GM12878 (cell line): ENCODE results near the gene PTPN14. TPM values are rescaled to one million over a fixed set of nuclear protein-coding genes. Genes with fewer than 3 reads are reported as not detected.

Source experiments
- ATAC-seq: fragments of 200-7000 bp; cut with Tn5 transposase; 3 replicates; pipeline ENCODE4 v1.9.1; 2020; ENCODE audit warnings: mild to moderate bottlenecking, moderate library complexity
- BruUV-seq: library from RNA; stranded (reverse); fragments of 400-500 nt; replicated peaks from 2 replicates; lab custom pipeline; 2021; lab: Mats Ljungman, UMichigan
- CTCF ChIA-PET: fragments of 300-600 bp; sonication (Branson Sonifier 250); formaldehyde crosslinking; extraction: SDS; loops from one replicate; lab custom pipeline; 2021; ENCODE audit warnings: inconsistent platforms; lab: Yijun Ruan, JAX
- POLR2A ChIA-PET: fragments of 350-600 bp; formaldehyde crosslinking; extraction: SDS; loops from one replicate; lab custom pipeline; 2021; ENCODE audit warnings: inconsistent platforms; lab: Charles Lee
- RAD21 ChIA-PET: fragments of 300-600 bp; sonication (Branson Sonifier 250); formaldehyde crosslinking; loops from one replicate; lab custom pipeline; 2023; ENCODE audit warnings: antibody characterized with exemption; ENCODE audit not compliant: unreplicated experiment; lab: Charles Lee
- SMC1A ChIA-PET: fragments of 300-600 bp; sonication (Branson Sonifier 250); formaldehyde crosslinking; loops from one replicate; lab custom pipeline; 2023; ENCODE audit not compliant: unreplicated experiment, uncharacterized antibody; lab: Charles Lee
- DNase-seq: peaks from one replicate; pipeline ENCODE4 v3.0.0-alpha.2; 2011; ENCODE audit warnings: low read depth, low spot score
- FAIRE-seq: peaks from 3 replicates; lab custom pipeline; 2011; peaks lifted over from hg19 to GRCh38; lab: Jason Lieb, UNC
- H2AFZ ChIP-seq: 2 replicates; pipeline ENCODE4 v1.6.0; 2011; ENCODE audit warnings: low read depth, low read length, control low read depth; ENCODE audit not compliant: control insufficient read depth
- H3K27ac ChIP-seq: 2 replicates; pipeline ENCODE4 v1.5.1; 2011; ENCODE audit warnings: control low read depth; ENCODE audit not compliant: control insufficient read depth, insufficient read depth
- H3K27me3 ChIP-seq, 2 experiments: replicated peaks in 1 of 2; 2 replicates each; pipeline versions ENCODE4 v1.6.0 to v1.6.1; 2011; ENCODE audit warnings: low read length in 1 of 2; ENCODE audit not compliant: control insufficient read depth in 2 of 2, insufficient read depth in 2 of 2
- H3K36me3 ChIP-seq, 2 experiments: 2 replicates each; pipeline ENCODE4 v1.5.1; 2011; ENCODE audit warnings: low read length in 1 of 2; ENCODE audit not compliant: control insufficient read depth in 2 of 2, insufficient read depth in 2 of 2
- H3K4me1 ChIP-seq: 2 replicates; pipeline ENCODE4 v1.6.1; 2011; ENCODE audit warnings: mild to moderate bottlenecking, low read length, moderate library complexity, mixed read lengths; ENCODE audit not compliant: control insufficient read depth, insufficient read depth
- H3K4me2 ChIP-seq: 2 replicates; pipeline ENCODE4 v1.6.0; 2011; ENCODE audit warnings: control low read depth; ENCODE audit not compliant: control insufficient read depth, insufficient read depth
- H3K4me3 ChIP-seq: fragments of 200-600 bp; sonication (generic); 2 replicates; pipeline ENCODE4 v1.5.1; 2016
- H3K79me2 ChIP-seq: 2 replicates; pipeline ENCODE4 v1.6.0; 2011; ENCODE audit warnings: low read length; ENCODE audit not compliant: control insufficient read depth, insufficient read depth
- H3K9ac ChIP-seq: 2 replicates; pipeline ENCODE4 v1.8.0; 2011; ENCODE audit warnings: low read length, control low read depth, mixed read lengths; ENCODE audit not compliant: control insufficient read depth, insufficient read depth
- H3K9me3 ChIP-seq: replicated peaks from 3 replicates; pipeline ENCODE4 v1.5.1; 2011; ENCODE audit warnings: mild to moderate bottlenecking, low read length; ENCODE audit not compliant: control insufficient read depth, insufficient read depth
- H4K20me1 ChIP-seq: 2 replicates; pipeline ENCODE4 v1.6.0; 2011; ENCODE audit not compliant: control insufficient read depth, insufficient read depth
- BCL11A ChIP-seq: IDR thresholded peaks from 2 replicates; pipeline ENCODE4 v1.6.1; 2011; ENCODE audit warnings: low read depth, low read length
- CBX5 ChIP-seq: sonication (generic); IDR thresholded peaks from 2 replicates; pipeline ENCODE4 v1.6.1; 2016; ENCODE audit warnings: low read depth, moderate library complexity, mild to moderate bottlenecking, inconsistent platforms
- CEBPZ ChIP-seq: fragments of 150-350 bp; IDR thresholded peaks from 2 replicates; pipeline ENCODE4 v1.6.1; 2016; ENCODE audit warnings: low read depth, low read length
- IKZF1 ChIP-seq: fragments of 450-650 bp; conservative IDR thresholded peaks from 2 replicates; pipeline ENCODE4 v1.6.1; 2017; ENCODE audit warnings: antibody characterized with exemption, mild to moderate bottlenecking
- JUNB ChIP-seq: IDR thresholded peaks from 2 replicates; pipeline ENCODE4 v1.6.1; 2016; ENCODE audit warnings: antibody characterized with exemption, mild to moderate bottlenecking
- KLF5 ChIP-seq: fragments of 450-650 bp; IDR thresholded peaks from 2 replicates; pipeline ENCODE4 v1.6.1; 2014; ENCODE audit warnings: mild to moderate bottlenecking; ENCODE audit not compliant: partially characterized antibody
- MLLT1 ChIP-seq: fragments of 450-650 bp; IDR thresholded peaks from 2 replicates; pipeline ENCODE4 v1.6.1; 2016; ENCODE audit warnings: mild to moderate bottlenecking
- NR2F1 ChIP-seq: fragments of 450-650 bp; conservative IDR thresholded peaks from 2 replicates; pipeline ENCODE4 v1.6.1; 2017; ENCODE audit warnings: mild to moderate bottlenecking
- PAX5 ChIP-seq: IDR thresholded peaks from 2 replicates; pipeline ENCODE4 v1.6.1; 2011; ENCODE audit warnings: low read depth, low read length, borderline replicate concordance
- PKNOX1 ChIP-seq: fragments of 450-650 bp; IDR thresholded peaks from 2 replicates; pipeline ENCODE4 v1.6.1; 2016; ENCODE audit warnings: mild to moderate bottlenecking
- POLR2AphosphoS2 ChIP-seq: IDR thresholded peaks from 2 replicates; pipeline ENCODE4 v1.6.1; 2011; ENCODE audit warnings: low read depth, mild to moderate bottlenecking, low read length, improper control_type of control experiment, moderate library complexity
- POU2F2 ChIP-seq: IDR thresholded peaks from 3 replicates; pipeline ENCODE4 v1.6.1; 2011; ENCODE audit warnings: low read depth, mild to moderate bottlenecking, low read length, borderline replicate concordance
- RAD21 ChIP-seq: IDR thresholded peaks from 2 replicates; pipeline ENCODE4 v1.6.1; 2011; ENCODE audit warnings: mild to moderate bottlenecking, low read depth, low read length, moderate library complexity; ENCODE audit not compliant: insufficient read depth
- RBBP5 ChIP-seq: fragments of 200-600 bp; sonication (generic); conservative IDR thresholded peaks from 2 replicates; pipeline ENCODE4 v1.6.1; 2016
- RUNX3 ChIP-seq: IDR thresholded peaks from 2 replicates; pipeline ENCODE4 v1.6.1; 2012; ENCODE audit warnings: low read length, inconsistent platforms
- SIN3A ChIP-seq: IDR thresholded peaks from 2 replicates; pipeline ENCODE4 v1.6.1; 2012; ENCODE audit warnings: low read depth, low read length, improper control_type of control experiment
- ZBTB33 ChIP-seq: fragments of 450-650 bp; IDR thresholded peaks from 2 replicates; pipeline ENCODE4 v1.6.1; 2017; ENCODE audit warnings: mild to moderate bottlenecking
- ZNF384 ChIP-seq: IDR thresholded peaks from 2 replicates; pipeline ENCODE4 v1.6.1; 2012; ENCODE audit warnings: low read depth, mild to moderate bottlenecking, low read length, improper control_type of control experiment, borderline replicate concordance
- WGBS: methylation state at CpG from one replicate; pipeline ENCODE4 v1.1.6; 2016; ENCODE audit warnings: low lambda C conversion rate; ENCODE audit not compliant: insufficient replicate concordance, insufficient coverage; ENCODE audit errors: missing lambda C conversion rate; 5-methylcytosine and 5-hydroxymethylcytosine counted together
- in situ Hi-C: fragments of 300-500 bp; cut with MboI; formaldehyde crosslinking; loops from 9 replicates; pipeline ENCODE4 v1.14.3; 2018; ENCODE audit warnings: mixed read lengths
- intact Hi-C: fragments of 100-400 bp; cut with micrococcal nuclease; formaldehyde crosslinking; loops from one replicate; pipeline ENCODE4 v1.14.2; 2022; ENCODE audit not compliant: unreplicated experiment
- polyA plus RNA-seq, 11 experiments: library from polyadenylated mRNA; depleted of rRNA in 4 of 11; unstranded in 6 of 11; stranded (reverse) in 5 of 11; fragments of >200 nt; fragmentation: Nextera tagmentation in 4 of 11; fragmentation: Illumina TruSeq in 1 of 11; extraction: Ambion mirVana in 4 of 11; extraction: Trizol in 1 of 11; gene quantifications; 1 replicate in 1 of 11; 2 replicates in 10 of 11; pipeline versions ENCODE4 v1.2.1 to v1.2.3, GENCODE V29; 2011 to 2016; ENCODE audit warnings: inconsistent platforms in 2 of 11, missing spikeins in 2 of 11, low read depth in 1 of 11
- total RNA-seq, 4 experiments: library from RNA; depleted of rRNA in 3 of 4; stranded (reverse); fragments of >200 nt in 3 of 4; fragmentation: Illumina TruSeq in 1 of 4; extraction: Trizol in 1 of 4; gene quantifications; 2 replicates each; pipeline versions ENCODE4 v1.2.1 to v1.2.3, GENCODE V29; 2013 to 2021

Gene PTPN14
- total and polyA plus RNA-seq, 10 of the 15 experiments (the other 5 are each of a cell fraction or from before 2014, with no cell fraction given): 0.05 to 5.1 (median 0.44) TPM

- WGBS: 96% methylated on average over 4 of the region's 4 CpGs
- Histone ChIP-seq H3K27me3 (no peaks in the 10 kb centered on the region), H3K27ac (no peak overlapping the region), H3K4me3 (no peak overlapping the region), H4K20me1 (no peaks in the 10 kb centered on the region), H3K36me3 (peaks cover 0 to 3% of the 10 kb centered on the region in 2 experiments; a peak in 2 of 4 replicates), H2AFZ (no peak overlapping the region), H3K4me1 (peaks cover 9% of the 10 kb centered on the region), H3K9ac (no peak overlapping the region), H3K4me2 (no peak overlapping the region), H3K9me3 (no peaks in the 10 kb centered on the region), H3K79me2 (no peaks in the 10 kb centered on the region)
- ChIA-PET CTCF (interaction anchor here (0.7 to 9.2 kb wide), 9 partner anchors 11 to 1077 kb away, joined by 3 to 132 read pairs (median 3); no protein-coding TSS in a partner anchor), RAD21 (interaction anchor here (0.6 to 3.2 kb wide), 5 partner anchors 11 to 1202 kb away, joined by 3 to 17 read pairs (median 6); partner anchors contain the start of gene SMYD2), POLR2A (interaction anchor here (0.9 kb wide), 1 partner anchor 11 kb away, joined by 3 read pairs; no protein-coding TSS in a partner anchor), SMC1A (interaction anchor here (0.9 to 3.9 kb wide), 11 partner anchors 10 to 141 kb away, joined by 3 to 31 read pairs (median 4); no protein-coding TSS in a partner anchor)
- FAIRE-seq: no peak
- intact Hi-C loops: no loop called here
- no peak for ATAC-seq
- in situ Hi-C loops: no loop called here
- BruUV-seq: no TSS peak
- no peak for DNase-seq
- TF ChIP-seq PAX5 (no peak), ZBTB33 (no peak), CBX5 (no peak), SIN3A (no peak), BCL11A (no peak), RUNX3 (no peak), RAD21 (no peak), POU2F2 (no peak), ZNF384 (no peak), JUNB (no peak), PKNOX1 (no peak), CEBPZ (no peak), IKZF1 (no peak), POLR2AphosphoS2 (no peak), MLLT1 (no peak), NR2F1 (no peak), KLF5 (no peak), RBBP5 (no peak)
These were observed 234.1 kb downstream of the PTPN14 start for GRCh38 chr1:214317300-214317699.
